Neural cell (in vitro differentiated cells): ENCODE results near the gene DST.

Experiments
- CTCF ChIP-seq: fragments of 450-650 bp; IDR thresholded peaks from 2 replicates; pipeline ENCODE4 v1.5.1; 2014; ENCODE audit warnings: antibody characterized with exemption, mild to moderate bottlenecking, moderate library complexity; ENCODE audit not compliant: poor library complexity, severe bottlenecking
- EP300 ChIP-seq: fragments of 450-650 bp; conservative IDR thresholded peaks from 2 replicates; pipeline ENCODE4 v1.6.1; 2014; ENCODE audit warnings: antibody characterized with exemption, mild to moderate bottlenecking, moderate library complexity; ENCODE audit not compliant: poor library complexity, severe bottlenecking
- EZH2 ChIP-seq: fragments of 200-600, 300-800 bp; shearing (Covaris generic), sonication (generic); IDR thresholded peaks from 2 replicates; pipeline ENCODE4 v1.6.1; 2014; ENCODE audit warnings: antibody characterized with exemption, low read length, borderline replicate concordance, mild to moderate bottlenecking; ENCODE audit not compliant: insufficient read depth, poor library complexity, severe bottlenecking
- MXI1 ChIP-seq: fragments of 450-650 bp; conservative IDR thresholded peaks from 2 replicates; pipeline ENCODE4 v1.6.1; 2014; ENCODE audit warnings: antibody characterized with exemption, mild to moderate bottlenecking; ENCODE audit not compliant: poor library complexity, severe bottlenecking
- POLR2AphosphoS5 ChIP-seq: IDR thresholded peaks from 2 replicates; pipeline ENCODE4 v1.6.1; 2012
- REST ChIP-seq: IDR thresholded peaks from 2 replicates; pipeline ENCODE4 v1.6.1; 2012; ENCODE audit warnings: borderline replicate concordance
- SMC3 ChIP-seq: fragments of 450-650 bp; conservative IDR thresholded peaks from 2 replicates; pipeline ENCODE4 v1.6.1; 2014; ENCODE audit warnings: antibody characterized with exemption, mild to moderate bottlenecking, moderate library complexity; ENCODE audit not compliant: poor library complexity
- TAF1 ChIP-seq: IDR thresholded peaks from 2 replicates; pipeline ENCODE4 v1.6.1; 2012; ENCODE audit warnings: low read depth

- TF ChIP-seq CTCF (no peak), EZH2 (no peak), MXI1 (no peak), REST (no peak), POLR2AphosphoS5 (no peak), SMC3 (no peak), TAF1 (no peak), EP300 (no peak)
Observed at GRCh38 chr6:56432194-56432593, 210.5 kb downstream of the DST start.
